ENCODE results near the gene TOMM6.

The TOMM6 gene

GRCh38 chr6:41822021-41822420 lies 34.5 kb downstream of the TOMM6 start:
- DNase-seq, result no peak
- no peaks in the 10 kb centered on the region for H3K36me3 ChIP-seq
- no peaks in the 10 kb centered on the region for H3K4me1 ChIP-seq
- H3K27me3 ChIP-seq, result no peaks in the 10 kb centered on the region
- no peaks in the 10 kb centered on the region for H3K9me3 ChIP-seq
- no peak overlapping the region for H3K4me3 ChIP-seq (ENCODE audit: low read depth, low read length)
- TF ChIP-seq, protein P1, sequence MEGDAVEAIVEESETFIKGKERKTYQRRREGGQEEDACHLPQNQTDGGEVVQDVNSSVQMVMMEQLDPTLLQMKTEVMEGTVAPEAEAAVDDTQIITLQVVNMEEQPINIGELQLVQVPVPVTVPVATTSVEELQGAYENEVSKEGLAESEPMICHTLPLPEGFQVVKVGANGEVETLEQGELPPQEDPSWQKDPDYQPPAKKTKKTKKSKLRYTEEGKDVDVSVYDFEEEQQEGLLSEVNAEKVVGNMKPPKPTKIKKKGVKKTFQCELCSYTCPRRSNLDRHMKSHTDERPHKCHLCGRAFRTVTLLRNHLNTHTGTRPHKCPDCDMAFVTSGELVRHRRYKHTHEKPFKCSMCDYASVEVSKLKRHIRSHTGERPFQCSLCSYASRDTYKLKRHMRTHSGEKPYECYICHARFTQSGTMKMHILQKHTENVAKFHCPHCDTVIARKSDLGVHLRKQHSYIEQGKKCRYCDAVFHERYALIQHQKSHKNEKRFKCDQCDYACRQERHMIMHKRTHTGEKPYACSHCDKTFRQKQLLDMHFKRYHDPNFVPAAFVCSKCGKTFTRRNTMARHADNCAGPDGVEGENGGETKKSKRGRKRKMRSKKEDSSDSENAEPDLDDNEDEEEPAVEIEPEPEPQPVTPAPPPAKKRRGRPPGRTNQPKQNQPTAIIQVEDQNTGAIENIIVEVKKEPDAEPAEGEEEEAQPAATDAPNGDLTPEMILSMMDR (IDR thresholded peaks at IDR 0.05; ENCODE audit: low read depth, low read length), result no peak

DNA sequence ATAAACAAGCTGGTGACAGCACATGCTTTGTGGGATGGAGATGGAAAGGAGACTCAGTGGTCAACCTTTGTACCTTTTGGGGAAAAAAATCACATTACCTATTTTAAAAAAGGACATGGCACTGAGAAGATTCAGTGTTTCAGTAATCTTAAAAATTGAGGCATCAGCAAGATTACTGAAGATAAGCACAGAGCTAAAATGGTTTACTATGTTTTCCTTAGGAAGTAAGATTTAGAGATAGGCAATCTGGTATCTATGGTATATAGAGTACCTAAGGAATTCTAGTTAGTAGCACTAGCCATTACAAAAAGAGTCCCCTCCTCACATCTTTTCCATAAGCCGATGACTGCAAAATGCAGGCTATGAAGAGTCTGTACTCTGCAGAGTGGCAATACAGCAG lies 35.7 kb downstream of the TOMM6 start:
- no peaks in the 10 kb centered on the region for H3K4me1 ChIP-seq
- no peaks in the 10 kb centered on the region for H3K36me3 ChIP-seq
- no peak for DNase-seq
- H3K27me3 ChIP-seq, result no peaks in the 10 kb centered on the region
- TF ChIP-seq, protein P1 (IDR thresholded peaks at IDR 0.05; ENCODE audit: low read depth, low read length), result no peak
- H3K4me3 ChIP-seq (ENCODE audit: low read depth, low read length), result no peak overlapping the region
- H3K9me3 ChIP-seq, result no peaks in the 10 kb centered on the region

GRCh38 chr6:41824571-41825569 lies 37.4 kb downstream of the TOMM6 start:
- no peaks in the 10 kb centered on the region for H3K36me3 ChIP-seq
- no peak for DNase-seq
- no peak overlapping the region for H3K4me3 ChIP-seq (ENCODE audit: low read depth, low read length)
- H3K9me3 ChIP-seq, result no peaks in the 10 kb centered on the region
- no peaks in the 10 kb centered on the region for H3K27me3 ChIP-seq
- H3K4me1 ChIP-seq, result no peaks in the 10 kb centered on the region
- TF ChIP-seq, protein P1 (IDR thresholded peaks at IDR 0.05; ENCODE audit: low read depth, low read length), result no peak

DNA sequence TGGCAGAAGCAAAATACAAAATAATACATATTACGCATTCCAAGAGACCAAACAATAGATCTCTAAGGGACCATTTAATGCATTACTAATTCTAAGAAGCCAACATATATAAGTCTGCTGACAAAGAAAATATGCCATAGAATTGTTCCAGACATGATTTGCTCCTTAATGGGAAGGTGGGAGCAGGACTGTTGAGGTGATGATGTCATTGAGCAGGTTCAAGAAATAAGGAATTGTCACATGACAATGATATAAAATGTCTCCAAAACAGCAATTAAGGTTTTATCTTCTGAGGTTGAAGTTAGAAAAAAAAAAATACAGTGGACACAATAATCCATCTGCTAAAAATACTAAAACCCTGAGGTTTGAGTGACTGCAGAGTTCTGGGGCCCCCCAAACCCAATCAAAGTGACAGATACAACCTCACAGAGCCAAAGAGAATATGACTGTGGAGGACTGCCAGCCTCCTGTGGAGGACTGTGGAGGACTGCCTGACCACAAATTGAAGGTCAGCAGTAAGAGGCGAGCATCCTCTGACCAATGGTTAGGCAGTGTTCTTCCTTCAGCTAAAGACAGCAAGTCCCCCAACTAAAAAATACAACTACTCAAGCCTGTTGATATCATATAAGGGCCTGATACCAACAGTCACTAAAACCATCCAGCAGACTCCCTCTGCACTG lies 39.0 kb downstream of the TOMM6 start:
- Histone ChIP-seq H3K27me3 (no peaks in the 10 kb centered on the region), H3K4me1 (no peaks in the 10 kb centered on the region), H3K4me3 (ENCODE audit: low read depth, low read length) (no peak overlapping the region), H3K36me3 (no peaks in the 10 kb centered on the region), H3K9me3 (no peaks in the 10 kb centered on the region)
- DNase-seq, result no peak
- TF ChIP-seq, protein P1 (IDR thresholded peaks at IDR 0.05; ENCODE audit: low read depth, low read length), result no peak

- DNase-seq, result no peak
- Histone ChIP-seq H3K27me3 (no peaks in the 10 kb centered on the region), H3K4me3 (ENCODE audit: low read depth, low read length) (no peak overlapping the region), H3K4me1 (no peaks in the 10 kb centered on the region), H3K36me3 (no peaks in the 10 kb centered on the region), H3K9me3 (no peaks in the 10 kb centered on the region)
- TF ChIP-seq, protein P1 (IDR thresholded peaks at IDR 0.05; ENCODE audit: low read depth, low read length), result no peak
Measured at GRCh38 chr6:41832263-41832662, 44.8 kb downstream of the TOMM6 start.

Data from BE2C (cell line).